ENCODE measurements around the gene CPN1.

- TF ChIP-seq CTCF (IDR thresholded peaks at IDR 0.05; ENCODE audit: low read depth, low read length) = no peak
- no peak for TF ChIP-seq EZH2phosphoT487 (IDR thresholded peaks at IDR 0.05; ENCODE audit: low read depth)
Observed at GRCh38 chr10:100124097-100124496, 42.4 kb upstream of the CPN1 start.
